GM13977 (cell line): ENCODE results near the gene ESPN.

ENCODE experiments used
- DNase-seq: peaks from one replicate; pipeline ENCODE4 v3.0.0; 2012; ENCODE audit warnings: low spot score
- in situ Hi-C: fragments of 300-500 bp; cut with MboI; formaldehyde crosslinking; loops from one replicate; pipeline ENCODE4 v1.12.0; 2022; ENCODE audit warnings: low sequenced_read_pairs, low pct_unique_long_range_greater_than_20kb, mixed read lengths, inconsistent platforms; ENCODE audit not compliant: unreplicated experiment
- TF ChIP-seq, protein P1 (sequence below): IDR thresholded peaks from 2 replicates; pipeline ENCODE4 v1.5.1; 2012; ENCODE audit warnings: mild to moderate bottlenecking, control low read depth; ENCODE audit not compliant: insufficient read depth; ENCODE audit errors: extremely low read depth, missing control alignments

The ESPN gene

DNA sequence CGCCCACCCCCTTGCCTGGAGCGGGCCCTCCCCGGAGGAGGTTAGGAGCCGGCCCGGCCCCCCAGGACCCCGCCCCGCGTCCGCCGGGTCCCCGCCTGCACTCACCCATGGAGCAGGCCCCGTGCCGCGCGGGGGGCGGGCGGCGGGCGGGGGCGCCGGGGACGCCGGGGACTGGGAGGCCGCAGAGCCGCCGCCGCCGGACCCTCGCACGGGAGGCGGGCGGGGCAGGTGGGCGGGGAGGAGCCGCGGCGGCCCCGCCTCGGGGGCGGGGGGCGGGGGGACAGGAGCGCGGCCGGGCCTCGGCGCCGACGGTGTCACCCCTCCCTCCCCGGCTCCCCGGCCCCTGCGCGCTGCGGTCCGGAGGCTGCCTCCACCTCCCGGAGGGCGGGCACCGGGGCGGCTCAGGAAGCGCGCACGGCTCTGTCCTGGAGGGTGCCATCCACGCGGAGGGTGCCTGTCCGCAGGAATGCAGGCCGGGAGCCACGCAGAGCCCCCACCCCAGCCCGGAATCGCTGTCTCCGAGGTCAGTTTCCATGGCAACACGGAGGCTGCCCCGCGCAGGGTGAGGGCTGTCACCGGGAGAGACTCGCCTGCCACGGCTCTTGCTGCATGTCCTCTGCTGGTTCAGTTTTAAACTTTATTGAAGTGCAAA is 72.8 kb downstream of the ESPN start:
- TF ChIP-seq, protein P1, sequence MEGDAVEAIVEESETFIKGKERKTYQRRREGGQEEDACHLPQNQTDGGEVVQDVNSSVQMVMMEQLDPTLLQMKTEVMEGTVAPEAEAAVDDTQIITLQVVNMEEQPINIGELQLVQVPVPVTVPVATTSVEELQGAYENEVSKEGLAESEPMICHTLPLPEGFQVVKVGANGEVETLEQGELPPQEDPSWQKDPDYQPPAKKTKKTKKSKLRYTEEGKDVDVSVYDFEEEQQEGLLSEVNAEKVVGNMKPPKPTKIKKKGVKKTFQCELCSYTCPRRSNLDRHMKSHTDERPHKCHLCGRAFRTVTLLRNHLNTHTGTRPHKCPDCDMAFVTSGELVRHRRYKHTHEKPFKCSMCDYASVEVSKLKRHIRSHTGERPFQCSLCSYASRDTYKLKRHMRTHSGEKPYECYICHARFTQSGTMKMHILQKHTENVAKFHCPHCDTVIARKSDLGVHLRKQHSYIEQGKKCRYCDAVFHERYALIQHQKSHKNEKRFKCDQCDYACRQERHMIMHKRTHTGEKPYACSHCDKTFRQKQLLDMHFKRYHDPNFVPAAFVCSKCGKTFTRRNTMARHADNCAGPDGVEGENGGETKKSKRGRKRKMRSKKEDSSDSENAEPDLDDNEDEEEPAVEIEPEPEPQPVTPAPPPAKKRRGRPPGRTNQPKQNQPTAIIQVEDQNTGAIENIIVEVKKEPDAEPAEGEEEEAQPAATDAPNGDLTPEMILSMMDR: no peak
- in situ Hi-C loops: loop anchor here (25.0 kb wide), 1 partner anchor 715 kb away; no protein-coding TSS in a partner anchor
- DNase-seq: peak; percentile 87

DNA sequence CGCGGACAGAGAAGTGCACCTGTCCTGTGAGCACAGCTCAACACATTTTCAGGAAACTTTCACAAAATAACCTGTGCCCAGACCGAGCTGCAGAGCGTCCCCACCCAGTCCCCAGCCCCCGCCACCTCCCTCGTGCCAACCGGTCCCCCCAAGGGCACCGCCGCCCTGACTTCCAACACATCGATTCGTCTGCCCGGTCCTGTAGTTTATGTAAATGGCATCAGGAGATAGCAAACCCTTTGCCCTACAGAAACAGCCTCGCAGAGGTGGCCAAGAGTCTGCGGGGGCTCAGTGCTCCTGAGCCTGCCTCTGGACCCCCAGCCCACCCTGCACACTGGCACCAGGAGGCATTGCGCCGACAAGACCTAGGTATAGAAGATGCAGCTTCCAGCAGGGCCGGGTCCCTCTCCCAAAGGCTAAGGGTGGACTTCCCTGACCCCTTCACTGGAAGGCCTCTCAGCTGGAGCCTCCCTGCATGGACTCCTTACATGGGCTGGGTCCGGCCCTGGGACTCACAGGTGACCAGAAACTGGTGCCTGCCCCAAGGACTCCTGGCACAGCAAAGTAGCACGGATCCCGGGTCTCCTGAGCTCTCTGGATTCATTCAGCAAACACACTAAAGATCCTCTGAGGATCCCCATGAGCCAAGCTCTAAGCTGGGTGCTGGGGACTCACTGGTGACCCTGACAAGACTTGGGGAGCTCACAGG is 73.4 kb downstream of the ESPN start:
- in situ Hi-C loops: loop anchor here (25.0 kb wide), 1 partner anchor 714 kb away; no protein-coding TSS in a partner anchor
- TF ChIP-seq, protein P1: no peak
- no peak for DNase-seq

DNA sequence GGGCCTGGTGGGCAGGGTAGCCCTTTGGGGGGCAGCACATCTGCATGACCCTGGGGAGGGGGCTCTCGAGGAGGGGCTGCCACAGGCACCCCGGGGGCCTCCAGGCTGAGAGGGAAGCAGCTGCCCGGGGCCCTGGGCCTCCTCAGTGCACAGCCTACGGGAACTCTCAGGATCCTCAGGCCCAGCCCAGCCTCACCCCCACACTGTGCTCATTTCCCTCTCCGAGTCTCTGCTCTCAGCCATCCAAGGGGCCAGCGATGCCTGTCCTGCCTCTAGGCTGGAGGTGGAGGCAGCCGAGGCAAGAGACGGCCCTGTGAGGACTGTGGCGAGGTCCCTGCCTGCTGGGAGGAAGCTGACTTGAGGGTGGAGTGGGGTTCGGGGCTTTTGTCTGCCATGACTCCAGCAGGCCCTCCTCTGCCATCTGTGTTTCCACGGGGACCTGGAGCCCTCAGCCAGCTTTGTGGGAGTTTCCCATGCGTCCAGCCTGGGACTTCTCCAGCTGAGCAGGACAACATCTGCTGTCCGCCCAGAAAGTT is 74.1 kb downstream of the ESPN start:
- DNase-seq: no peak
- TF ChIP-seq, protein P1: no peak
- in situ Hi-C loops: loop anchor here (25.0 kb wide), 1 partner anchor 714 kb away; no protein-coding TSS in a partner anchor

DNA sequence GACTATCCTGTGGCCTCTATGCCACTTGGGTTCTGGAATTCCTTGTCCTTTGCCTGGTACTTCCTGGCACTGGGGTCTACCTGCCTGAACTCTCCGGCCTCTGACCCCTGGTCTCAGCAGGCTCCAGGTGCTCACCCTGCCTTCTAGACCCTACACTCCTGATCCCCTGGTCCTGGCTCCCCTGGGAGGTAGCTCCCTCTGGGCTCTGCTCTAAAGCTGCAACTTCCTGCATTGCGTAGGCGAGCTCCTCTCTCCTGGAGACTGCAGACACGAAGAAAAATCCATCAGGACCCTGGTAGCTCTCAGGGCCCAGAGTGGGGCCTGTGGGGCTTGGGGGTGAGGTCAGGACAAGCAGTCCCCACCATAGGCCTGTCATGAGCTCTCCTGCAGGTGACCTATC is 74.7 kb downstream of the ESPN start:
- no peak for DNase-seq
- TF ChIP-seq, protein P1: no peak
- in situ Hi-C loops: loop anchor here (25.0 kb wide), 1 partner anchor 713 kb away; no protein-coding TSS in a partner anchor

DNA sequence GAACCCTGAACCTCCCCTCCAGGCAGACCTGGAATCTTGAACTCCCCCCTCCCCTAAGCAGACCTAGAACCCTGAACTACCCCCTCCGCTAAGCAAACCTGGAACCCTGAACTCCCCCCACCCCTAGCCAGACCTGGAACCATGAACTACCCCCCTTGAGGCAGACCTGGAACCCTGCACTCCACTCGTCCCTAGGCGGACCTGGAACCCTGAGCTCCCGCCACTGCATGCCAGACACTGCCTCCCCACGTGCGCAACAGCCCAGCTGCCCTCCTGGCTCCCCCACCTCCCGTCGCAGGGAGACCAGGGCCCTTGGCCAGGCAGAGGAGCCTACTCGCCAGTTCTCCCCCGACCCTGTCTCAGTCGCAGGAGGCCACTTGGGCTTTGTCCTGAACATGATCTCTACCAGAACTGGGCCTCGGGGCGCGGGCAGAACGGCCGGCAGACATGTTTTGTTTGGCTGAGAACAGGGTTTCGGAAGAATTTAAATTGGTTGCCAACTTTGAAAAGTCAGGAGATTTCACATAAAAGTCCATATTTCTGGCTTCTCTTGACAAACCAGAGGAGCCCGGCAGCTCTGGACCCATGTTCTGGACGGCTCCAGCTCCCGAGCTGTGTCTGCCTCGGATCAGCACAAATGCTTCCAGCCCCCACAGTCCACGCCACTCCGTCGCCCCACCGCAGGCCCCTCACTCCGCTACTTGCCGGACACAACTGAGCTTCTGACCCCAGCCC is 76.1 kb downstream of the ESPN start:
- no peak for DNase-seq
- TF ChIP-seq, protein P1: no peak
- in situ Hi-C loops: no loop called here

DNA sequence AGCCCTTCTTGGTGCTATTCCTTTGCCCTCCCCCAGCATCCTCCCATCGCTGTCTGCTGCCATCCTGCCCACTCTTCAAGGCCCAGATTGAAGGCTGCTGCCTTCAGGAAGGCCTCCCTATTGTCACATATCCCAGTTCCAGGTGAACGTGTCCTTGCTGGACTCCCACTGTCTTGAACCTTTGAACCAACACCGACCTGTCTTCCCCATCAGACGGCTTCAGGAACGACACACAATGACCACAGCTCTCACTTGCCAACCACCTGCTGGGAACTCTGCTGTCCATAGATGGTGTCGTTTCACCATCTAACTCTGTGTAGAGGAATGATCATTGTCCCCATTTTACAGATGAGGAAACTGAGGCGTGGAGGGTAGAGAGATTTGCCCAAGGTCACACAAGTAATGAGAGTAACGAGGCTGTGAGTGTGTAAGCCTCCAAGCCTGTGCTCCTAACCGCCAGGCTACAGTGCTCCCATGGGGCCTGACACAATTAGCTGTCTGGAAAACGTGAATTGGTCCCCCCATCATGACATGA is 76.8 kb downstream of the ESPN start:
- DNase-seq: no peak
- TF ChIP-seq, protein P1: no peak
- in situ Hi-C loops: no loop called here
